IMR-90 (cell line): ENCODE data around the gene SOBP. TPM values are rescaled to one million over a fixed set of nuclear protein-coding genes. Genes with fewer than 3 reads are reported as not detected.

ENCODE experiments used
- ATAC-seq: fragments of 200-7000 bp; cut with Tn5 transposase; 2 replicates; pipeline ENCODE4 v1.9.1; 2020; ENCODE audit warnings: low read depth, mild to moderate bottlenecking, moderate library complexity
- BruUV-seq: library from RNA; stranded (reverse); fragments of 400-500 nt; replicated peaks from 2 replicates; lab custom pipeline; 2021; lab: Mats Ljungman, UMichigan
- CTCF ChIA-PET: fragments of 300-600 bp; formaldehyde crosslinking; extraction: SDS; loops from one replicate; lab custom pipeline; 2021; ENCODE audit warnings: antibody characterized with exemption; lab: Yijun Ruan, JAX
- POLR2A ChIA-PET: fragments of 300-600 bp; sonication (Branson Sonifier 250); formaldehyde crosslinking; loops from one replicate; lab custom pipeline; 2022; ENCODE audit warnings: antibody characterized with exemption; ENCODE audit not compliant: unreplicated experiment; lab: Charles Lee
- DNase-seq: peaks from one replicate; pipeline ENCODE4 v3.0.0; 2013
- H2AFZ ChIP-seq: replicated peaks from 2 replicates; pipeline ENCODE3; 2013; ENCODE audit warnings: low read length, mild to moderate bottlenecking; ENCODE audit not compliant: poor library complexity
- H2AK5ac ChIP-seq: 2 replicates; pipeline ENCODE4 v1.6.1; 2013; ENCODE audit warnings: low read depth, low read length, inconsistent platforms
- H2AK9ac ChIP-seq: replicated peaks from 2 replicates; pipeline ENCODE3; 2013; ENCODE audit warnings: mild to moderate bottlenecking, low read depth, low read length, moderate library complexity; ENCODE audit not compliant: poor library complexity
- H2BK120ac ChIP-seq: 2 replicates; pipeline ENCODE4 v1.6.1; 2013; ENCODE audit warnings: low read depth, low read length, inconsistent platforms
- H2BK15ac ChIP-seq: 3 replicates; pipeline ENCODE4 v1.6.1; 2013; ENCODE audit warnings: low read depth, low read length, inconsistent platforms
- H2BK20ac ChIP-seq: 2 replicates; pipeline ENCODE4 v1.6.1; 2013; ENCODE audit warnings: low read depth, mild to moderate bottlenecking, inconsistent platforms, low read length, moderate library complexity
- H2BK5ac ChIP-seq: 2 replicates; pipeline ENCODE4 v1.6.1; 2013; ENCODE audit warnings: mild to moderate bottlenecking, low read depth, low read length, inconsistent platforms; ENCODE audit not compliant: poor library complexity, severe bottlenecking
- H3K14ac ChIP-seq: replicated peaks from 2 replicates; pipeline ENCODE4 v1.6.1; 2013; ENCODE audit warnings: low read depth, low read length, inconsistent platforms
- H3K18ac ChIP-seq: 2 replicates; pipeline ENCODE4 v1.6.1; 2013; ENCODE audit warnings: low read depth, low read length, control low read depth
- H3K23ac ChIP-seq: 2 replicates; pipeline ENCODE4 v1.6.1; 2013; ENCODE audit warnings: low read depth, low read length, inconsistent platforms
- H3K27ac ChIP-seq: 2 replicates; pipeline ENCODE4 v1.5.1; 2013; ENCODE audit warnings: mild to moderate bottlenecking, control low read depth, low read length; ENCODE audit not compliant: insufficient read depth
- H3K27me3 ChIP-seq: 2 replicates; pipeline ENCODE4 v1.6.1; 2013; ENCODE audit warnings: low read length; ENCODE audit not compliant: control insufficient read depth, insufficient read depth
- H3K36me3 ChIP-seq: 2 replicates; pipeline ENCODE4 v1.6.1; 2013; ENCODE audit warnings: low read length, mixed read lengths; ENCODE audit not compliant: control insufficient read depth, insufficient read depth
- H3K4ac ChIP-seq: 2 replicates; pipeline ENCODE4 v1.6.1; 2013; ENCODE audit warnings: low read depth, low read length, inconsistent platforms
- H3K4me1 ChIP-seq: 2 replicates; pipeline ENCODE4 v1.6.1; 2013; ENCODE audit warnings: low read length, mixed read lengths; ENCODE audit not compliant: control insufficient read depth, insufficient read depth
- H3K4me2 ChIP-seq: 2 replicates; pipeline ENCODE4 v1.6.1; 2013; ENCODE audit warnings: low read depth, mild to moderate bottlenecking, control low read depth, low read length, moderate library complexity
- H3K4me3 ChIP-seq: 2 replicates; pipeline ENCODE4 v1.5.1; 2013; ENCODE audit warnings: low read depth, mild to moderate bottlenecking, control low read depth, low read length, moderate library complexity; ENCODE audit not compliant: insufficient read depth
- H3K56ac ChIP-seq: 2 replicates; pipeline ENCODE4 v1.6.1; 2013; ENCODE audit warnings: low read length, inconsistent platforms; ENCODE audit not compliant: insufficient read depth; ENCODE audit errors: extremely low read depth
- H3K79me1 ChIP-seq, 2 experiments: 2 replicates each; pipeline ENCODE4 v1.6.1; 2013; ENCODE audit warnings: low read length in 2 of 2, inconsistent platforms in 1 of 2, low read depth in 1 of 2
- H3K9ac ChIP-seq: 2 replicates; pipeline ENCODE4 v1.6.1; 2013; ENCODE audit warnings: low read depth, low read length, control low read depth
- H3K9me1 ChIP-seq: 2 replicates; pipeline ENCODE4 v1.6.1; 2013; ENCODE audit warnings: low read length, inconsistent platforms; ENCODE audit not compliant: insufficient read depth
- H3K9me3 ChIP-seq: 2 replicates; pipeline ENCODE4 v1.6.1; 2013; ENCODE audit warnings: low read length; ENCODE audit not compliant: control insufficient read depth, insufficient read depth
- H4K20me1 ChIP-seq: 2 replicates; pipeline ENCODE4 v1.6.1; 2013; ENCODE audit warnings: low read length, inconsistent platforms; ENCODE audit not compliant: insufficient read depth
- H4K5ac ChIP-seq: 2 replicates; pipeline ENCODE4 v1.6.1; 2013; ENCODE audit warnings: mild to moderate bottlenecking, low read depth, low read length, control low read depth
- H4K8ac ChIP-seq, 2 experiments: 2 replicates each; pipeline ENCODE4 v1.6.1; 2013; ENCODE audit warnings: low read depth in 2 of 2, low read length in 2 of 2, control low read depth in 1 of 2, inconsistent platforms in 1 of 2
- H4K91ac ChIP-seq: 2 replicates; pipeline ENCODE4 v1.6.1; 2013; ENCODE audit warnings: low read depth, low read length, inconsistent platforms; ENCODE audit not compliant: insufficient read depth
- BHLHE40 ChIP-seq: fragments of 150-350 bp; IDR thresholded peaks from 2 replicates; pipeline ENCODE4 v1.6.1; 2016; ENCODE audit warnings: mild to moderate bottlenecking, low read depth, low read length
- CEBPB ChIP-seq: IDR thresholded peaks from 2 replicates; pipeline ENCODE4 v1.6.1; 2012; ENCODE audit warnings: low read depth, low read length, improper control_type of control experiment
- CHD1 ChIP-seq: IDR thresholded peaks from 2 replicates; pipeline ENCODE4 v1.6.1; 2012; ENCODE audit warnings: low read depth, low read length, improper control_type of control experiment
- CTCF ChIP-seq: conservative IDR thresholded peaks from 2 replicates; pipeline ENCODE4 v1.5.1; 2012; ENCODE audit warnings: mild to moderate bottlenecking, low read depth, low read length, improper control_type of control experiment
- ELK1 ChIP-seq: fragments of 150-350 bp; IDR thresholded peaks from 2 replicates; pipeline ENCODE4 v1.6.1; 2016; ENCODE audit warnings: low read depth, mild to moderate bottlenecking, low read length, moderate library complexity, borderline replicate concordance
- FOS ChIP-seq: fragments of 150-350 bp; IDR thresholded peaks from 2 replicates; pipeline ENCODE4 v1.6.1; 2016; ENCODE audit warnings: low read depth, low read length
- MAFK ChIP-seq: IDR thresholded peaks from 2 replicates; pipeline ENCODE4 v1.6.1; 2012; ENCODE audit warnings: low read depth, low read length, improper control_type of control experiment
- MAZ ChIP-seq: IDR thresholded peaks from 2 replicates; pipeline ENCODE4 v1.6.1; 2012; ENCODE audit warnings: low read depth, mild to moderate bottlenecking, low read length, improper control_type of control experiment, moderate library complexity, borderline replicate concordance
- MXI1 ChIP-seq: IDR thresholded peaks from 2 replicates; pipeline ENCODE4 v1.6.1; 2012; ENCODE audit warnings: low read depth, mild to moderate bottlenecking, low read length, moderate library complexity, borderline replicate concordance
- NFE2L2 ChIP-seq: fragments of 150-350 bp; IDR thresholded peaks from 2 replicates; pipeline ENCODE4 v1.6.1; 2016; ENCODE audit warnings: low read depth, mild to moderate bottlenecking, low read length
- POLR2A ChIP-seq: IDR thresholded peaks from 2 replicates; pipeline ENCODE4 v1.6.1; 2012; ENCODE audit warnings: mild to moderate bottlenecking, low read depth, low read length
- RAD21 ChIP-seq: IDR thresholded peaks from 2 replicates; pipeline ENCODE4 v1.6.1; 2012; ENCODE audit warnings: low read length, improper control_type of control experiment
- RCOR1 ChIP-seq: IDR thresholded peaks from 2 replicates; pipeline ENCODE4 v1.6.1; 2012; ENCODE audit warnings: mild to moderate bottlenecking, low read length, improper control_type of control experiment; ENCODE audit not compliant: insufficient replicate concordance
- RFX5 ChIP-seq: IDR thresholded peaks from 2 replicates; pipeline ENCODE4 v1.8.0; 2012; ENCODE audit warnings: low read depth, mild to moderate bottlenecking, low read length, moderate library complexity
- SMC3 ChIP-seq: fragments of 150-350 bp; IDR thresholded peaks from 2 replicates; pipeline ENCODE4 v1.6.1; 2016; ENCODE audit warnings: low read depth, mild to moderate bottlenecking, antibody characterized with exemption, low read length, moderate library complexity
- USF2 ChIP-seq: fragments of 150-350 bp; IDR thresholded peaks from 2 replicates; pipeline ENCODE4 v1.6.1; 2017; ENCODE audit warnings: mild to moderate bottlenecking, antibody characterized with exemption, low read length, low read depth
- dilution Hi-C: fragments of 300-500 bp; cut with HindIII; formaldehyde crosslinking; loops from one replicate; pipeline ENCODE4 v1.14.3; 2018; ENCODE audit warnings: low sequenced_read_pairs; ENCODE audit not compliant: unreplicated experiment
- in situ Hi-C: fragments of 300-500 bp; cut with MboI; formaldehyde crosslinking; loops from 3 replicates; pipeline ENCODE4 v1.14.3; 2019; ENCODE audit warnings: low sequenced_read_pairs, inconsistent platforms, mixed read lengths
- intact Hi-C: fragments of 100-400 bp; cut with micrococcal nuclease; formaldehyde crosslinking; loops from 2 replicates; pipeline ENCODE4 v1.10.0; 2022
- polyA plus RNA-seq, 3 experiments: library from polyadenylated mRNA; depleted of rRNA; stranded (reverse); fragments of >200 nt; gene quantifications; 2 replicates each; pipeline ENCODE4 v1.2.3, GENCODE V29; 2012; ENCODE audit warnings: low replicate concordance in 1 of 3
- total RNA-seq: library from RNA; depleted of rRNA; stranded (reverse); fragments of >200 nt; gene quantifications from 2 replicates; pipeline ENCODE4 v1.2.3, GENCODE V29; 2012

The SOBP gene
- total and polyA plus RNA-seq, 2 of the 4 experiments (the other 2 are of a cell fraction) = 0.60 to 0.72 TPM

GRCh38 chr6:107582086-107582485, 92.2 kb downstream of the SOBP start:
- Histone ChIP-seq H3K4me1 (no peaks in the 10 kb centered on the region), H3K4ac (no peak overlapping the region), H3K18ac (no peak overlapping the region), H3K4me2 (no peak overlapping the region), H3K4me3 (no peak overlapping the region), H2AFZ (no peak overlapping the region), H2BK15ac (no peak overlapping the region), H4K91ac (no peak overlapping the region), H2BK5ac (no peak overlapping the region), H3K27me3 (no peaks in the 10 kb centered on the region; the same call in 1 of the 2 replicates), H2BK20ac (no peak overlapping the region), H3K9me1 (no peaks in the 10 kb centered on the region), H4K20me1 (no peaks in the 10 kb centered on the region), H2AK5ac (no peak overlapping the region), H3K23ac (no peak overlapping the region), H3K27ac (no peak overlapping the region), H3K79me1 (no peaks in the 10 kb centered on the region), H3K9me3 (no peaks in the 10 kb centered on the region), H3K56ac (no peak overlapping the region), H3K14ac (no peak overlapping the region), H4K8ac (no peak overlapping the region), H3K36me3 (no peaks in the 10 kb centered on the region), H2BK120ac (no peak overlapping the region), H3K9ac (no peak overlapping the region), H2AK9ac (no peak overlapping the region), H4K5ac (no peak overlapping the region)
- in situ Hi-C loops (no loop called here), intact Hi-C loops (no loop called here), dilution Hi-C loops (no loop called here)
- DNase-seq = no peak
- POLR2A ChIA-PET = no interaction called here
- CTCF ChIA-PET = no interaction called here
- no peak for TF ChIP-seq CTCF
- no peak for TF ChIP-seq MAFK
- TF ChIP-seq USF2 = no peak
- no peak for TF ChIP-seq RAD21
- no peak for TF ChIP-seq MAZ
- TF ChIP-seq CHD1 = no peak
- no peak for TF ChIP-seq POLR2A
- TF ChIP-seq SMC3 = no peak
- TF ChIP-seq CEBPB = no peak
- no peak for TF ChIP-seq RFX5
- TF ChIP-seq MXI1 = no peak
- no peak for TF ChIP-seq RCOR1
- no peak for TF ChIP-seq BHLHE40
- no peak for TF ChIP-seq FOS
- TF ChIP-seq NFE2L2 = no peak
- no peak for TF ChIP-seq ELK1
- ATAC-seq = no peak
- no TSS peak for BruUV-seq
